Hippocampal formation (tissue), 2 donors: ENCODE data around the gene STYK1.
A peak's percentile ranks its signal among the peaks of the same experiment; 100 is the strongest.

Experiments
- DNase-seq, 2 donors: peaks; one replicate each; lab custom pipeline; 2025; lab: John Stamatoyannopoulos, UW

The STYK1 gene

GRCh38 chr12:10673659-10674384 lies at the start of gene STYK1:
Gene STYK1, minus strand, starts transcription at chr12:10674052. Its CDS starts 39,434 bp downstream, at chr12:10634618.
- DNase-seq: no peak

DNA sequence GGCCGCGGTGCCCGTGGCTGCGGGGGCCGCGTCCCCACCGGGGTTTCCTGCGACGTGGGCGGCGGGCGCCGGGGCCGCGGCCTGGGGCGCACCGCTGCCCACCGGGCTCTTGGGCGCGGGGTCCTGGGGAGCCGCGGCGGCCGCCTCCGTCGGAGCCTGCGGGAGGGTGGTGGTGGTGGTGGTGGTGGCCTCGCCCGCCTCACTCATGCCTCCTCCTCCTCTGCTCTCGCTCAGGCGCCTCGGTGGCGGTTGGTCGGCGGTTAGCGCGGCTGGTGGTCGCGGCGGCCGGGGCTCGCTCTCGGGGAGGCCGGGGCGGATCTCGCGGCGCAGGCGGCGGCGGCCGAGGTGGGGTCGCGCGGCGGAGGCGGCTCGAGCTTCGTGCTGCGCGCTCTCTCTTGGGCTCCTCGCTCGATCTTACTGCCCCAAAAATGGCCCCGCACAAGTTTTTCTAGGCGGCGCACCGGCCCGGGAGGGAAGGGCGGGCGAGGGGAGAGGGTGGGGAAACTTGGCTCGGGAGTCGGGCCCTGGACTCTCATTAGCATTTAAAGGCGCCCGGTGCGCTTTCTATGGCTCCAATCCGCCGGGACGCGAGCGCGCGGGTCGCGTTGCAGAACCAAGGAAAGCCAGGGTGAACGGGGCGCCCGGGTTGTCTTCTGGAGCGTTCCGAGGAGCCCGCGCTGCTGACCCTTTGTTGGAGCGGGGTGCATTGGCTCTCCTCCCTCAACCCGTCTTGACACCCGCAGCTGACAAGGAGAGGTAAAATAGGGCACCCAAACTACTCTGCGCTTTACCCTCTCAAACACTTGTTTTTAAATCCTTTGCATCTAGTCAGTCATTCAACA lies 49.3 kb upstream of the STYK1 start, which contains the start of gene YBX3:
TSS of gene YBX3 (minus strand) at position 419 of the 842 bp plus-strand sequence. CDS start at position 207, 212 bp downstream.
- DNase-seq: peak; percentile 22 to 25

GRCh38 chr12:10722502-10722904 lies 48.7 kb upstream of the STYK1 start:
- DNase-seq: peak in 1 of 2 donors; percentile 18

DNA sequence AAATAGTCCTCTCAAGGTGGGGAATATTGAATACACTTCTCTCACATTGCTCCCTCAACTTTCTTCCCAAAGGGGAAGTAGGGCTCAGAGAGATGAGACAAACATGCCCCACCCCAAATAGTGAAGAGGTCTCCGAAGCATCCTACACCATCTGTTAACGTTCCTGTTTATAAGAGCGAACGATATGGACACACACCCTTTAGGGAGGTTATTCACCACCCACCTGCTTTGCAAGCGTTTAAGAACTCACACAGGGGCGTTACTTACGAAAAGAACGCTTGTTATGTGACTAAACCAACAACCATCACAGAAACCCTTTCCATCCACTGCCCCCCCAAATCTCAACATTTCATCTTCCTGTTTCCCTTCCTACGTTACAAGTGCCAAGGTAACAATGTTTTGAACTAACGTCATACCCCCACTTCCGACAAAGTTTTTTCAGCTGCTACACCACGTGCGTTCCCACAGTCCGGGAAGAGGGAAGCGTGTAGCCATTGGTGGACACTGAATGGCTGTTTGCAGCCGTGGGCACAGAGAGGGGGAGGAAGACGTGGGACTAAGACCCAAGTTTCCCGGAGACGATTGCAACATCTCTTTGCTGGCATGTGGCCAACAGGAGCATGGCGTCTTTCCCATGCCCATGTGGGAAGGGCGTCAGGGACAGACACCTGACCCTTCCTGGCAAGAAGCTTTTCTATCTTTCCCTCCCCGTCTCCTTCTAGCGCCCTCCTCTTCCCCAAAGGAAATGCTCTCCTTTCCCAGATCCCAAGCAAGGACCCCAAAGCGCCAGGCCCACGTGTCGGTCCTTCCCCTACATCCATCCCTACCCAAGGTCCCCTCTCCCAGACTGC lies 48.0 kb upstream of the STYK1 start:
- peak; percentile 43 to 70 for DNase-seq

DNA sequence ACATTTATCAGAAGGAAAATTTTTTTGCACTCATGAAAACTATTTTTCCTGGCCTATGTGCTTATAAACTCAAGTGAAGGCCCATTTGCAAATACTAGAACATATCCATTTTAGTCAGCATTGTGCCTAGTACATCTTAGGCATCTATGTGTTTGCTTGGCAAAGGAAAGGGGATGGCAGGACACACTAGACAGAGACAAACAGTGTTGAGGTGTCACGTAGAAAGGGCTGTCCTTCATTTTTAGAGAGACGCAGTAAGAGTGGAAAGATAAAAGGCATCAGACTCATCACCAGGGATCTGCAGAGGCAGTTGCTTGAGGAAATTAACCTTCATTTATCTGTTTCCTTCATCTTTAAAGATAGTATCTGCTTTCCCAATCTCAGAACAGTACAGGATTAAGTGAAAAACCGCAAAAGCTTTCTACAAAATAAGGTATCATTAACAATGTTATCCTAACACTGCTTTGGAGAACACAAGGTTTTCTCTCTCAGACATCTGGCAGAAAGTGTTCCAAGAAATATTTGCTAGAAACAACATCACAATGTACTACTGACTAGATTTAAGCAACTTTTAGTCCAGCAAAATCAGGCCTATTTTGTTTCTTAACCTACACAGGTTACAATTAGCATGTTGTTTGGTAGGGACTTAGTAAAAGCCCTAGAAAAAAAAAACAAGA lies 47.3 kb upstream of the STYK1 start:
- DNase-seq: no peak

DNA sequence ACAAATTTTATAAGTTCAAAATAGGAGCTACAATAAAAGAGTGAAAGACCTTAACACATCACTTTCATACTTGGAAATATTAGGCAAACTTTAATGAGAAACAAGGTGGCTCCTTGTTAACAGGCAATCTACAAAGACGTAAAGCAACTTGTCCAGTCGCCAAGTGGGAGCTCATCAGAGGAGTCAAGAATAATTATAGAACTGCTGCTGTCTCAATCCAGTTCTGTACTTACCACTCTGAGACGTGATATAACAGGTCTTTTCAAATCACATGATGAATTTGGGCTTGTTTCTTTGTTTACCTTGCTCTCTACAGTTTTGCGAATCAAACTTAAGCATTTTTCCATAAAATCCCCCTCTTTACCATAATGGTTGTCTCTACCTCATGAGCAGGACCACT lies 45.6 kb upstream of the STYK1 start:
- no peak for DNase-seq

DNA sequence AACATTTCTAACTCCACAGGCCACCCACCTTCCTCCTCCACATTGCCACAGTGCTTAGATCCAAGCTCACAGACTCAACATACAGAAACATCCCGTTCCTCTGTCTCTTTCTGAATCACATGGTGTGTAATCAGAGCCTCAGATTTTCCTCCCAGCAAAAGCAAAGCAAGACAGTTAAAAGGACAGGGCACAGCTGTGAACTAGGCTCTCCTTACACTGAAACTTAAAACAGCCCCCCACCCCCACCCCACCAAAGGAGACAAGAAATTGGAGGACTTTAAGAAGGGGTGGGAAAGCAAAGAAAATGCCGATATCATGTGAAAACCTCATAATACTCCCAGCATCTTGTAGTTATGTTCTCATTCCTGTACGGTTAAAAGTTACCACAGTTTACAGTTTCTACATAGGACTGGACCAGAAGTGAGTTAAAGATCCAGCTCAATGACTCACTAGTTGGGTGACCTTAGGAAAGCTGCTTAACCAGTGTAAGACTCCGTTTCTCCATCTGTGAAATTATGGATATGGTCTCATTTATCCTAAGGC lies 44.5 kb upstream of the STYK1 start:
- no peak for DNase-seq

- no peak for DNase-seq
Observed at GRCh38 chr12:10717410-10717809, 43.6 kb upstream of the STYK1 start.

DNA sequence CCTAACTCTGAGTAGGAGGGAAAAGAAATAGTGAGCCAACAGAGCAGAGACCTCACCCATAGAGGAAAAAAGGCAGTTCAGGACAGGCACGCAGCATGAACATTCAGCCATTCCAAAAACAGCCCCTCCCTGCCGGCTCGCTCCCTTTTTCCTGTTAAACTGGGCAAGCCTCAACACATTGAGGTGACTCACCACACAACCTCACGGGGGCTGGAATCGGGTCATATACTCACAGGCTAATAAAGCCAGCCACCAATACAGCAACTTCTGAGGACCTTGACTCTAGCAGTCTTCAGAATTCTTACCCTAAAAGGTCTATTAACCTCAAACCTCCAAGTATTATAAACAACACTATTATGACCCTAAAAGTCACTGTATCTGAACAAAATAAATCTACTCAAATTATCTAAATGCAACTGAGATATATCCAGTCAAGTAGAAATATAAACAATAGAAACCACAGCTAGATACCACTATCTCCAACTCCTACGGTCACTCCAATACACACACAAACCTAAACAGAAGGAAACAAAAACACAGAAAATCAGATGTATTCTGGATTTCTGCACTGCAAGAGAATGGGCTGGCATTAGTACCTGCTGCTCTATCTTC lies 43.0 kb upstream of the STYK1 start:
- no peak for DNase-seq

DNA sequence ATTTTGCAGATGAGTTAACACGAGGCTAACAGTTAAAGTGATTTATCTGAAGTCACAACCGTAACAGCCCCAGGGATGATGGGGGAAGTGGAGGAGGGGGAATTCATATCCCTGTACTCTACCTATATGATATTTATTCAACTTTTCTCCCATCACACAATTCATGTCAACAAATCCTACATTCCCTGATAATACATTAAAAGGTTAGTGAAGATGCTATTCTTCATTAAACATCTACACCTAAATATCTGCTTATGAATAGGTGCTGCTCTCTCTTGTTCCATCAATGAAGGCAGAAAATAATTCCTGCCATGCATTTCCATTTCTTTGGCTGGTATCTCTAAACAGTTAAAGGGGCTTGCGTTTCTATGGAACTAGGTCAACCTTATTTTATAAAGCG lies 42.4 kb upstream of the STYK1 start:
- DNase-seq: no peak

- no peak for DNase-seq
Observed at GRCh38 chr12:10715491-10715890, 41.6 kb upstream of the STYK1 start.

DNA sequence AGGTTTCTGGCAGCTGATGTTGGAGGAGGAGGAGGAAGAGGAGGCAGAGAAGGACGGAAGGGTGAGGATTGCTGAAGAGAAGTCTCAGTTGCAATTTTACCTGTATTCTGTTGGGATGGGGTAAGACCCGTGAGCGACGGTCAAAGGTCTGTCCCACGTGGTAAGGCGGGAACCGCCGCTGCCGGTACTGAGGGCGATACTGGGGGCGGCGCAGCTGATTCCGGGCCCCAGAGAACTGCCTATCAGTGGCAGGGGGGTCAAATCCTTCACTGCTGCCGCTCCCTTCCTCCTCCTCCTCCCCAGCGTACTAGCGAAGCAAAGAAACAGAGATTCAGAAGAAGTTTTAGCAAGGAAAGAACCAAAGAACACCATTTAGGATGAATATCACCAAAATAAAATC lies 36.0 kb upstream of the STYK1 start:
- DNase-seq: no peak

- DNase-seq: no peak
Observed at GRCh38 chr12:10708862-10709261, 35.0 kb upstream of the STYK1 start.

DNA sequence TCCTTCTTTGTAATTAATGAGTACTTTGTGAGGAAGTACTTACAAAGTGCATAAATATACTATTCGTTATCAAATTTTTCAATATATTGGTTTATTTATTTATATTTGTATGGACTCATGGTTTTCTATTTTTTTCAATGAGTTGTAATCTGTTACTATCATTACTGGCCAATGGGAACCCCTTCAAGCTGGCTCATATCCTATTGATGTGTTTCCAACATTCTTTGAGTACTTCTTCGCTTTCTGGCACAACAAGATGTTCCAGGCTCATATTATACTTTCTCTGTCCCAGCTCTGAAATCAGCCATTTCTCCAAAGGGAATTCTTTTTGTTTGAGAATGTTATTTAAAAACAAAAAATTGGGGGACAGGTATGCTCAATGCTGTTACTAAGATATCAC lies 31.8 kb upstream of the STYK1 start:
- DNase-seq: no peak

- no peak for DNase-seq
Observed at GRCh38 chr12:10701843-10702242, 28.0 kb upstream of the STYK1 start.

DNA sequence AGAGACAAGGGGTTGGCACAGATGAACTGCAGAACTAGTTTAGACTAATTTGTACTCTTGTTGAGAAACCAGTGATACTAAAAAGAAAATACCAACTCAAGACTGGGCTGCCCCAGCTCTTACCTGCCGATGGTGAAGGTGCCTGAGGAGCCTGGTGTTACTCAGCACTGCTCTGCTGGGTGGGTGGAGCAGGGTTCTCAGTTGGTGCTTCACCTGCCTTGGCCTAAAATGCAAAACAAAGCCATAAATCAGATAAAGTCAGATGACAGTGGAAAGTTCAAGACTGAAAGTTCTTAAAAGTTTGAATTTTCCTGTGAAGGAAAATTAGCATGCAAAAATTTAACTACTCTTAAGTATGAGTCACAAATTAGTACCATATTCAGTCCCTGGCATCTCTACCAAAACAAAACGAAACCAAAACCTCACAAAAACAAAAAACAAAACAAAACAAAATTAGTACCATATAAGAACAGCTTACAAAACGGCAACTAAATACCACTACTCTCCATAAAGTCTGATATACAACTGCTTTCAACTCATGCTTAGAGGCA lies 27.4 kb upstream of the STYK1 start:
- DNase-seq: no peak

- no peak for DNase-seq
Observed at GRCh38 chr12:10700581-10700980, 26.7 kb upstream of the STYK1 start.

GRCh38 chr12:10697862-10698261 lies 24.0 kb upstream of the STYK1 start:
- no peak for DNase-seq

GRCh38 chr12:10697156-10697555 lies 23.3 kb upstream of the STYK1 start:
- no peak for DNase-seq

GRCh38 chr12:10690906-10691305 lies 17.1 kb upstream of the STYK1 start:
- DNase-seq: no peak

- no peak for DNase-seq
Observed at GRCh38 chr12:10689146-10689545, 15.3 kb upstream of the STYK1 start.
